ENCODE measurements around the gene DIDO1. TPM values are rescaled to one million over a fixed set of nuclear protein-coding genes. Genes with fewer than 3 reads are reported as not detected.

Gene DIDO1
- polyA plus RNA-seq, 1 of the 3 experiments (the other 2 are of a cell fraction) = 14.7 TPM

- Histone ChIP-seq H4K20me1 (ENCODE audit: insufficient read depth) (no peaks in the 10 kb centered on the region), H3F3A (replicated peaks; ENCODE audit: insufficient read depth) (no peaks in the 10 kb centered on the region), H3K4me1 (ENCODE audit: control insufficient read depth in 1 of 2, insufficient read depth in 2 of 2, low read depth in 1 of 2, low read length in 1 of 2) (peaks cover 0 to 3% of the 10 kb centered on the region in 2 experiments; a peak in 1 of 4 replicates), H3K9me3 (no peaks in the 10 kb centered on the region), H3K27ac (ENCODE audit: low read depth in 2 of 2, low read length in 1 of 2) (no peak overlapping the region), H3K9ac (no peak overlapping the region), H3K4me3 (ENCODE audit: low read depth in 2 of 2, low read length in 1 of 2) (no peak overlapping the region), H3K36me3 (replicated peaks in 1 of 2; ENCODE audit: control insufficient read depth in 1 of 2, insufficient read depth in 2 of 2, low read length in 1 of 2) (no peaks in the 10 kb centered on the region), H3K79me2 (ENCODE audit: insufficient read depth) (no peaks in the 10 kb centered on the region), H2AFZ (ENCODE audit: low read depth) (no peak overlapping the region), H3K4me2 (no peak overlapping the region), H3K9me2 (no peaks in the 10 kb centered on the region), H3K27me3 (ENCODE audit: insufficient read depth) (0 out of 2 replicates have a peak, but pooled peaks cover 11% of the 10 kb centered on the region)
- TF ChIP-seq IRF3 (IDR thresholded peaks at IDR 0.05; ENCODE audit: low read depth, low read length) = no peak
- no peak for TF ChIP-seq GATA2 (CRISPR knock-in tag; IDR thresholded peaks at IDR 0.05)
- TF ChIP-seq CHD2 (IDR thresholded peaks at IDR 0.05; ENCODE audit: low read length, partially characterized antibody) = no peak
- no peak for TF ChIP-seq EZH2phosphoT487 (IDR thresholded peaks at IDR 0.05; ENCODE audit: borderline replicate concordance, low read depth)
- TF ChIP-seq YY1 (IDR thresholded peaks at IDR 0.05; ENCODE audit: low read depth) = no peak
- no peak for TF ChIP-seq TAF1 (IDR thresholded peaks at IDR 0.05; ENCODE audit: borderline replicate concordance, low read depth, low read length)
- no peak for TF ChIP-seq POLR2AphosphoS5 (IDR thresholded peaks at IDR 0.05; ENCODE audit: low read depth, low read length)
- TF ChIP-seq MEF2A (IDR thresholded peaks at IDR 0.05; ENCODE audit: borderline replicate concordance, low read depth) = no peak
- no peak for TF ChIP-seq FOSL2 (IDR thresholded peaks at IDR 0.05; ENCODE audit: borderline replicate concordance, low read depth)
- TF ChIP-seq REST (IDR thresholded peaks at IDR 0.05; ENCODE audit: low read depth, low read length) = no peak
- TF ChIP-seq TCF12 (IDR thresholded peaks at IDR 0.05) = no peak
- TF ChIP-seq TEAD4 (IDR thresholded peaks at IDR 0.05; ENCODE audit: borderline replicate concordance, insufficient read depth) = no peak
- no peak for TF ChIP-seq CTCF (IDR thresholded peaks at IDR 0.05)
- TF ChIP-seq SMC3 (IDR thresholded peaks at IDR 0.05; ENCODE audit: low read depth, low read length) = no peak
- no peak for TF ChIP-seq RCOR1 (IDR thresholded peaks at IDR 0.05; ENCODE audit: low read length)
- no peak for TF ChIP-seq RXRA (IDR thresholded peaks at IDR 0.05; ENCODE audit: borderline replicate concordance, low read depth)
- TF ChIP-seq JUND (IDR thresholded peaks at IDR 0.05) = no peak
- TF ChIP-seq USF1 (IDR thresholded peaks at IDR 0.05; ENCODE audit: borderline replicate concordance, low read depth) = no peak
- no peak for TF ChIP-seq PBX3 (IDR thresholded peaks at IDR 0.05)
- no peak for TF ChIP-seq RAD21 (IDR thresholded peaks at IDR 0.05; ENCODE audit: low read length)
- ChIA-PET CTCF (no interaction called here), POLR2A (no interaction called here)
- DNase-seq = no peak
- WGBS (ENCODE audit: low lambda C conversion rate) = 81% methylated on average over 9 of the region's 32 CpGs
These were observed 36.7 kb upstream of the DIDO1 start for GRCh38 chr20:62962891-62963613.
